ENCODE measurements around the gene MIS18BP1. TPM values are rescaled to one million over a fixed set of nuclear protein-coding genes. Genes with fewer than 3 reads are reported as not detected.
"Not testable (repeated sequence)": the region's sequence is repeated elsewhere in the genome, so short reads cannot be mapped to it uniquely, and the experiment has no call there.

The MIS18BP1 gene
- total and polyA plus RNA-seq, 2 experiments from 2014 or later = 109 to 216 TPM

- Histone ChIP-seq H3K36me3 (ENCODE audit: insufficient read depth) (peaks cover 50% of the 10 kb centered on the region), H3K4me1 (ENCODE audit: insufficient read depth) (peaks cover 13% of the 10 kb centered on the region; the same call in 1 of the 2 replicates)
- not testable (repeated sequence) for H3K9me2 ChIP-seq (ENCODE audit: insufficient read depth); H3K4me3 Mint-ChIP-seq; H3K9me3 Mint-ChIP-seq; H3K4me3 ChIP-seq; DNase-seq (ENCODE audit: low spot score); H2AFZ ChIP-seq; H3K79me2 ChIP-seq (replicated peaks; ENCODE audit: insufficient read depth); H3K4me2 ChIP-seq; H3K27ac Mint-ChIP-seq; H3F3A ChIP-seq (replicated peaks; ENCODE audit: low read depth); H3K27ac ChIP-seq (ENCODE audit: low read depth); H4K20me1 ChIP-seq (replicated peaks; ENCODE audit: insufficient read depth); H3K27me3 Mint-ChIP-seq (ENCODE audit: insufficient read depth, low read depth, poor library complexity); ATAC-seq; H3K27me3 ChIP-seq (ENCODE audit: insufficient read depth)
- Mint-ChIP-seq H3K4me1 (peaks cover 20% of the 10 kb centered on the region), H3K36me3 (ENCODE audit: low read depth) (peaks cover 65% of the 10 kb centered on the region)
Measured at GRCh38 chr14:45214341-45214740, 38.7 kb downstream of the MIS18BP1 start.

DNA sequence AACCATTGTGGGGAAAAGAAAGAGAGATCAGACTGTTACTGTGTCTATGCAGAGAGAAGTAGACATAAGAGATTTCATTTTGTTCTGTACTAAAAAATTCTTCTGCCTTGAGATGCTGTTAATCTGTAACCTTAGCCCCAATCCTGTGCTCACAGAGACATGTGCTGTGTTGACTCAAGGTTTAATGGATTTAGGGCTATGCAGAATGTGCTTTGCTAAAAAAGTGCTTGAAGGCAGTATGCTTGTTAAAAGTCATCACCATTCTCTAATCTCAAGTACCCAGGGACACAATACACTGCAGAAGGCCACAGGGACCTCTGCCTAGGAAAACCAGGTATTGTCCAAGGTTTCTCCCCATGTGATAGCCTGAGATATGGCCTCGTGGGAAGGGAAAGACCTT is 39.3 kb downstream of the MIS18BP1 start:
- not testable (repeated sequence) for H3F3A ChIP-seq (replicated peaks; ENCODE audit: low read depth); H3K27ac ChIP-seq (ENCODE audit: low read depth); H3K9me2 ChIP-seq (ENCODE audit: insufficient read depth); H3K9me3 Mint-ChIP-seq; H3K27me3 ChIP-seq (ENCODE audit: insufficient read depth); DNase-seq (ENCODE audit: low spot score); H4K20me1 ChIP-seq (replicated peaks; ENCODE audit: insufficient read depth); H2AFZ ChIP-seq; H3K27ac Mint-ChIP-seq; H3K4me2 ChIP-seq; ATAC-seq; H3K4me3 ChIP-seq; H3K79me2 ChIP-seq (replicated peaks; ENCODE audit: insufficient read depth); H3K4me3 Mint-ChIP-seq; H3K27me3 Mint-ChIP-seq (ENCODE audit: insufficient read depth, low read depth, poor library complexity)
- peaks cover 50% of the 10 kb centered on the region for H3K36me3 ChIP-seq (ENCODE audit: insufficient read depth)
- H3K4me1 ChIP-seq (ENCODE audit: insufficient read depth) = peaks cover 13% of the 10 kb centered on the region; the same call in 1 of the 2 replicates
- peaks cover 20% of the 10 kb centered on the region for H3K4me1 Mint-ChIP-seq
- peaks cover 63% of the 10 kb centered on the region for H3K36me3 Mint-ChIP-seq (ENCODE audit: low read depth)

DNA sequence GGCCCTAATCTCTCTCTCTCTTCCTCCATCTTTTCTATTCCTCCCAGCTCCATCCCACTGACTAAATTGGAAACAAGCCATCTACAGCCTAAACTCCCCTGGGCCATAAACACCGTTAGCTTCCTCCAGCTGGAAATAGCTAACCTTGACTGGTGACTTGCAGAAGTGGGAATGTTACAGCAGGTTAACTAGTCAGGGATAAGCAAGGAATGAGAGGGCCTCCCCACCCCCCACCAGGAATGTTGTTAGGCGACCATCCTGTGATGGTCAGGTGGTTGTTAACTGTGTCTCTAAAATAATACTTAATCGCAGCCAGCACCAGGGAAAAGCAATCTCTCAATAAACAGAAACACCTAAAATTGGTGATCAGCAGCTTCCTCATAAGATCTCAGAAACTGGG is 40.8 kb downstream of the MIS18BP1 start:
- Histone ChIP-seq H3K36me3 (ENCODE audit: insufficient read depth) (peaks cover 42% of the 10 kb centered on the region), H3K27ac (ENCODE audit: low read depth) (0 out of 2 replicates have a peak overlapping the region, but pooled peaks have one; percentile 61), H3K9me2 (ENCODE audit: insufficient read depth) (no peaks in the 10 kb centered on the region), H3K27me3 (ENCODE audit: insufficient read depth) (no peaks in the 10 kb centered on the region), H3K79me2 (replicated peaks; ENCODE audit: insufficient read depth) (no peaks in the 10 kb centered on the region), H3K4me1 (ENCODE audit: insufficient read depth) (peaks cover 13% of the 10 kb centered on the region; the same call in 1 of the 2 replicates), H4K20me1 (replicated peaks; ENCODE audit: insufficient read depth) (no peaks in the 10 kb centered on the region; the same call in none of the 2 replicates), H3K4me3 (peak overlapping the region; percentile 19; the same call in 1 of the 2 replicates), H3K4me2 (peak overlapping the region; percentile 61), H3F3A (replicated peaks; ENCODE audit: low read depth) (no peaks in the 10 kb centered on the region), H2AFZ (no peak overlapping the region)
- Mint-ChIP-seq H3K9me3 (no peaks in the 10 kb centered on the region), H3K4me1 (peaks cover 20% of the 10 kb centered on the region), H3K27ac (peak overlapping the region; percentile 92), H3K36me3 (ENCODE audit: low read depth) (peaks cover 58% of the 10 kb centered on the region), H3K4me3 (peak overlapping the region; percentile 18; the same call in 1 of the 3 replicates), H3K27me3 (ENCODE audit: insufficient read depth, low read depth, poor library complexity) (peaks cover 3% of the 10 kb centered on the region)
- DNase-seq (ENCODE audit: low spot score) (peak; percentile 55), ATAC-seq (peak; percentile 77)
- TF ChIP-seq CREB1 (CRISPR knock-in tag; IDR thresholded peaks at IDR 0.05; ENCODE audit: low read depth) (no peak), EZH2 (IDR thresholded peaks at IDR 0.05; ENCODE audit: low read depth, unreplicated experiment) (no peak), REST (IDR thresholded peaks at IDR 0.05; ENCODE audit: unreplicated experiment) (no peak), STAT1 (IDR thresholded peaks at IDR 0.05; ENCODE audit: unreplicated experiment) (no peak), CTCF (conservative IDR thresholded peaks at IDR 0.05; ENCODE audit: low read depth in 2 of 2) (no peak), POLR2AphosphoS5 (IDR thresholded peaks at IDR 0.05; ENCODE audit: low read depth) (no peak), JUNB (IDR thresholded peaks at IDR 0.05; ENCODE audit: unreplicated experiment) (no peak), EZH2phosphoT487 (IDR thresholded peaks at IDR 0.05; ENCODE audit: unreplicated experiment) (no peak), ZNF114 (CRISPR knock-in tag; IDR thresholded peaks at IDR 0.05) (no peak), NANOG (IDR thresholded peaks at IDR 0.05; ENCODE audit: borderline replicate concordance) (no peak)
- TF ChIP-seq, protein P1, sequence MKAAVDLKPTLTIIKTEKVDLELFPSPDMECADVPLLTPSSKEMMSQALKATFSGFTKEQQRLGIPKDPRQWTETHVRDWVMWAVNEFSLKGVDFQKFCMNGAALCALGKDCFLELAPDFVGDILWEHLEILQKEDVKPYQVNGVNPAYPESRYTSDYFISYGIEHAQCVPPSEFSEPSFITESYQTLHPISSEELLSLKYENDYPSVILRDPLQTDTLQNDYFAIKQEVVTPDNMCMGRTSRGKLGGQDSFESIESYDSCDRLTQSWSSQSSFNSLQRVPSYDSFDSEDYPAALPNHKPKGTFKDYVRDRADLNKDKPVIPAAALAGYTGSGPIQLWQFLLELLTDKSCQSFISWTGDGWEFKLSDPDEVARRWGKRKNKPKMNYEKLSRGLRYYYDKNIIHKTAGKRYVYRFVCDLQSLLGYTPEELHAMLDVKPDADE (IDR thresholded peaks at IDR 0.05) = no peak

Measured in GM23338 (cell line).